IPS-18a (cell line): Measurements from ENCODE around the gene NPBWR2.
"Not testable (repeated sequence)": the region's sequence is repeated elsewhere in the genome, so short reads cannot be mapped to it uniquely, and the experiment has no call there.

ENCODE experiments used
- H3K27ac ChIP-seq: one replicate; pipeline ENCODE4 v1.5.1; 2013; ENCODE audit warnings: low read length
- H3K27me3 ChIP-seq: one replicate; pipeline ENCODE4 v1.6.1; 2013; ENCODE audit warnings: mild to moderate bottlenecking, low read length; ENCODE audit not compliant: control insufficient read depth, insufficient read depth
- H3K36me3 ChIP-seq: one replicate; pipeline ENCODE4 v1.6.1; 2013; ENCODE audit warnings: low read depth, low read length; ENCODE audit not compliant: control insufficient read depth
- H3K4me1 ChIP-seq: one replicate; pipeline ENCODE4 v1.6.1; 2013; ENCODE audit warnings: low read depth, low read length; ENCODE audit not compliant: control insufficient read depth
- H3K4me3 ChIP-seq: one replicate; pipeline ENCODE4 v1.5.1; 2013; ENCODE audit warnings: low read length
- H3K9ac ChIP-seq: one replicate; pipeline ENCODE4 v1.6.1; 2013; ENCODE audit warnings: mild to moderate bottlenecking, low read length, moderate library complexity
- H3K9me3 ChIP-seq: one replicate; pipeline ENCODE4 v1.6.1; 2013; ENCODE audit warnings: low read depth, low read length; ENCODE audit not compliant: control insufficient read depth

Gene NPBWR2

GRCh38 chr20:64096535-64096934 lies 10.8 kb downstream of the NPBWR2 start:
- Histone ChIP-seq H3K27me3 (peaks cover 13% of the 10 kb centered on the region), H3K4me3 (no peak overlapping the region), H3K27ac (no peak overlapping the region), H3K36me3 (no peaks in the 10 kb centered on the region), H3K4me1 (no peaks in the 10 kb centered on the region), H3K9me3 (no peaks in the 10 kb centered on the region), H3K9ac (no peak overlapping the region)

DNA sequence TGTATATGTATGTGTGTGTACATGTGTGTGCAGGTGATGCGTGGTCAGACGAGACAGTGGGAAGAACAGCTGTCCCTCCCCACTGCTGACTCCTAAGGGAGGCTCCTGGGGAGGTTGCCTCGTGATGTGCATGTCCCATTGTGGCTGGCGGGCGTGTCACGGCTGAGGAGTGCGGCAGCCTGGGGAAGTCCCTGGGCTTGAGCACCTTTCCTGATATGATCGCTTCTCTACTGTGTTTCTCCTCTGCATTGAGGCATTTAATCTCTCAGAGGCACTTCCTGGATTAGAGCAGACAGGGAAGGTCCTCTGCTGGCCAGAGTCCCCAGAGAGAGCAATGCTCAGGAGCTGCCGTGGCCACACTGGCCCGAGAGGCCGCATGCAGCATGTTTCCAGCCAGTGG lies 11.4 kb downstream of the NPBWR2 start:
- Histone ChIP-seq H3K4me3 (no peak overlapping the region), H3K27ac (no peak overlapping the region), H3K36me3 (no peaks in the 10 kb centered on the region), H3K4me1 (no peaks in the 10 kb centered on the region), H3K9ac (no peak overlapping the region), H3K9me3 (no peaks in the 10 kb centered on the region), H3K27me3 (peaks cover 7% of the 10 kb centered on the region)

DNA sequence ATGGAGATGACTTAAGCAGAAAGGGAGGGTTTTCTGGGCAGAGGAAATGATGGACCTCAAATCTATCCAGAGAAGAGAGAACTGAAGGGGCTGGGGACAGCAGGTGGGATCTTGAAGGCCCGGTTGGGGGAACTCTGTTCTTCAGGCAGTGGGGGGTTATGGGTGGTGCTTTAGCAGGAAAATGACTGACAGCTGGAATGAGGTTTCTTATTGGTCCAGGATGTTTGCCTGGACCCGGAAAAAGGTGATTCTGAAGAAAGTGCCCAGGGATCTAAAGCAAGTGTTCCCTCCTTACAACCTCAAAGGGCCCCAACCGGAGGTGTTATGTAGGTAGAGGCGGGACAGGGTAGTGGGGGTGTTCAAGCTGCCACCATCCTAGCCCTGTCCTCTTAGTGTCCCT lies 11.9 kb downstream of the NPBWR2 start:
- peaks cover 2% of the 10 kb centered on the region for H3K27me3 ChIP-seq
- H3K4me1 ChIP-seq: no peaks in the 10 kb centered on the region
- H3K36me3 ChIP-seq: no peaks in the 10 kb centered on the region
- H3K9me3 ChIP-seq: no peaks in the 10 kb centered on the region
- no peak overlapping the region for H3K27ac ChIP-seq
- no peak overlapping the region for H3K4me3 ChIP-seq
- H3K9ac ChIP-seq: no peak overlapping the region

DNA sequence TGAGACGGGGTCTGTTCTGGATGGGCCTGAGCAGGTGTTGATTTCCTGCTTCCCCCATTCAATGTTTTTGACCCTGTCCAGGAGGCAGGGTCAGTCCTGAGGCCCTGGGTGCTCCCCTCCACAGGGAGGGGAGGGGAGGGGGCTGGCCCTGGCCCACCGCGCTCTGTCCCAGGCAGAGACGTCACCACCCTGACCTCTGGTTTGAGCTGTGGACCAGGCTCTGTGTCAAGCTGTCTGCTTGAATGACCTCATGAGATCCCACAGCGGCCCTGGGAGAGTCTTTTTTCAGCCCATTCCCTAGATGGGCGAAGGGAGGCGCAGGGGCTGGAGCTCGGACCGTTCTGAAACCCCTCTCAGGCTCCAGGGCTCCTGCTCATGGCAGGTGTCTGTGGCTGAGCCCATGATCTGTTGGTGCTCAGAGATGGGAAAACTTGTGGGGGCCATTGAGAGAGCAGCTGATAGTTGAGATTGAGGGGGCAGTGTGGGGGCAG lies 14.3 kb downstream of the NPBWR2 start:
- Histone ChIP-seq H3K4me3 (no peak overlapping the region), H3K4me1 (no peaks in the 10 kb centered on the region), H3K36me3 (no peaks in the 10 kb centered on the region), H3K9ac (no peak overlapping the region), H3K9me3 (no peaks in the 10 kb centered on the region), H3K27me3 (no peaks in the 10 kb centered on the region), H3K27ac (no peak overlapping the region)

DNA sequence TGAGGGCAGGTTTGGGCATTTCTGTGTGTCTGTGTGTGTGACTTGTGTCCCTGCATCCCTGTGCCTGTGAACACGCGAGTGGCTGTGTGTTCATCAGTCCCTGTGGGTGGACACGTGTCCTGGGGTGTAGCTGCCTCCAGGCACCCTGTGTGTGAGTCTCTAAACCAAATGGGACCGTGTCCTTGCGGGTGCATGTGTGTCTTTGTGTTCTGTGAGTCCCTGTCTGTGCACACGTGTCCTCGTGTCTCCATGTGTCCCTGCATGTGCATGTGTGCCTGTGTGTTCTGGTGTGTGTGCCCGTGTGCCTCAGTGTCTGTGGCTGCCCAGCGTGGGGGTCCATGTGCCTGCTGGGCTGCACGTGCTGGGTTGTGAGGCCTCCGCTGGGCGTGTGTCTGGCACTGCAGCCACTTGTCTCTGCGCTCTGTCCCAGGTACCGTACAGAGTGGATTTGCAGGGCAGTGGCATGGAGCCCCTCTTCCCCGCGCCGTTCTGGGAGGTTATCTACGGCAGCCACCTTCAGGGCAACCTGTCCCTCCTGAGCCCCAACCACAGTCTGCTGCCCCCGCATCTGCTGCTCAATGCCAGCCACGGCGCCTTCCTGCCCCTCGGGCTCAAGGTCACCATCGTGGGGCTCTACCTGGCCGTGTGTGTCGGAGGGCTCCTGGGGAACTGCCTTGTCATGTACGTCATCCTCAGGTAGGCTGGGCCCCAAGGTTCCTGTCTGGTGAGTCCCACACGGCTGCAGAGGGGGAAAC lies 14.9 kb downstream of the NPBWR2 start:
- Histone ChIP-seq H3K27ac (no peak overlapping the region), H3K9ac (no peak overlapping the region), H3K9me3 (no peaks in the 10 kb centered on the region), H3K4me3 (no peak overlapping the region), H3K36me3 (no peaks in the 10 kb centered on the region), H3K27me3 (no peaks in the 10 kb centered on the region), H3K4me1 (no peaks in the 10 kb centered on the region)

DNA sequence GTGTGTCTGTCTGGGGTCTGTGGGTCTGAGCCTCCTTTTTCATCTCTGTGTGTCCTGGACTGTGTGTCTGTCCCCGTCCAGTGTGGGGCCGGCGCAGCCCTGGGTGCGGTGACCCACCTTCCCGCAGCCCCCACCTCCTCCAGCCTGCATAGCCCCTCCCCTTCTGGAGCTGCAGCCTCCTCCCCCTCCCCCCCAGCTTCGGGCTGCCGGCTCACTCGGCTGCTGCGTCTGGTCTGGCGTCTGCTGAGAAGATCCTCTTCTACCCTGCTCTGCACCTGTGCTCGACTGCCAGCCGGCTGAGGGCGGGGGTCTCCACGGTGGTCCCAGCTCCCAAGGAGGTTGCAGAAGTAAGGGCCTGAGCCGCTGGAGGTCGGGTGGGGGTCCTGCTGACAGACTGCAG lies 15.6 kb downstream of the NPBWR2 start:
- H3K27me3 ChIP-seq: no peaks in the 10 kb centered on the region
- no peak overlapping the region for H3K4me3 ChIP-seq
- H3K27ac ChIP-seq: no peak overlapping the region
- no peaks in the 10 kb centered on the region for H3K36me3 ChIP-seq
- no peaks in the 10 kb centered on the region for H3K9me3 ChIP-seq
- H3K4me1 ChIP-seq: no peaks in the 10 kb centered on the region
- no peak overlapping the region for H3K9ac ChIP-seq

DNA sequence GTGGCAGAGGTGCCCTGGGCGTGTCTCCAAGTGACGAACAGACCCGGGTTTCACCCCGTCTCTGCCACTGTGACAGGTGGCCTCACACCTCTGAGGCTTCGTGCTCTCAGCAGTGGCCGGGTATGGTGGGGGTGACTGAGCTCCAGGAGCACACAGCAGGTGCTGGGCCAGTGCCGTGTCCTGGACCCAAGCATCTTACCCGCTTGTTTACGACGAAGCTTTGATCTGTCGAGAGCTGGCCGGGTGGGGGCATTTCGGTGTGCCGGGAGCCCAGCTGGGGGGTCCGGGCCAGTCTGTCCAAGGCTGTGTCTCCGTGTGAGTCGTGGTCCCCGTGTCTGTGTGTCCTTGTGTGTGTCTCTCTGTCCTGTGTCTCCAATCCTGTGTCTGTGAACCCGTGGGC lies 16.0 kb downstream of the NPBWR2 start:
- Histone ChIP-seq H3K9ac (no peak overlapping the region), H3K27me3 (no peaks in the 10 kb centered on the region)

DNA sequence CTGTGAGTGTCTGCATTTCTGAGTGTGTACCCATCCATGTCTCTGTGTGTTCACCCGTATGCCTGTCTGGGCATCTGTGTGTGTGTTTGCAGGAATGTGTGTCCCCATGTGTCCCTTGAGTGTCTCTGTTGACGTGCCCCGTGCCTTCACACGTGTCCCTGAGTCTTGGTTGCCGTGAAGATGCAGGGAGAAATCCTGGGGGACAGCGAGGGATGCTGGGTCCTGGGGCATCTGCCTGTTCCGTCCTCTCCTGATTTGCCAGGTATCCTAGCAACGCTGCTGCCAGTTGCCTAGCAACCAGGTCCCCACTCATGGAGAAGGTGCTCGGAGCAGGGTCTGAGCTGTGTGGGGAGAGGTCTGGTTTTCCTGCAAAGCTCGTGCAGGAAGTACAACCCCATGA lies 17.2 kb downstream of the NPBWR2 start:
- Histone ChIP-seq H3K9ac (no peak overlapping the region), H3K4me3 (no peak overlapping the region), H3K9me3 (no peaks in the 10 kb centered on the region), H3K27me3 (peaks cover 10% of the 10 kb centered on the region), H3K4me1 (no peaks in the 10 kb centered on the region), H3K36me3 (no peaks in the 10 kb centered on the region), H3K27ac (no peak overlapping the region)

More for the DNA sequence above, 16.0 kb downstream of the NPBWR2 start:
- Histone ChIP-seq H3K9me3 (no peaks in the 10 kb centered on the region), H3K4me3 (no peak overlapping the region), H3K27ac (no peak overlapping the region), H3K4me1 (no peaks in the 10 kb centered on the region), H3K36me3 (no peaks in the 10 kb centered on the region)

DNA sequence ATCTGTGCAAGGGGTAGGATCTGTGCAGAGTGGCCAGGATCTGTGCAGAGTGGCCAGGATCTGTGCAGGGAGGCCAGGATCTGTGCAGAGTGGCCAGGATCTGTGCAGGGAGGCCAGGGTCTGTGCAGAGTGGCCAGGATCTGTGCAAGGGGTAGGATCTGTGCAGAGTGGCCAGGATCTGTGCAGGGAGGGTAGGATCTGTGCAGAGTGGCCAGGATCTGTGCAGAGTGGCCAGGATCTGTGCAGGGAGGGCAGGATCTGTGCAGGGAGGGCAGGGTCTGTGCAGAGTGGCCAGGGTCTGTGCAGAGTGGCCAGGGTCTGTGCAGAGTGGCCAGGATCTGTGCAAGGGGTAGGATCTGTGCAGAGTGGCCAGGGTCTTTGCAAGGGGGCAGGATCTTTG lies 18.8 kb downstream of the NPBWR2 start:
- not testable (repeated sequence) for H3K4me3 ChIP-seq, H3K36me3 ChIP-seq, H3K9ac ChIP-seq, H3K4me1 ChIP-seq, H3K27ac ChIP-seq, H3K9me3 ChIP-seq
- H3K27me3 ChIP-seq: peaks cover 25% of the 10 kb centered on the region

- peaks cover 36% of the 10 kb centered on the region for H3K27me3 ChIP-seq
- H3K27ac ChIP-seq, H3K4me1 ChIP-seq, H3K4me3 ChIP-seq, H3K9me3 ChIP-seq, H3K9ac ChIP-seq, H3K36me3 ChIP-seq: not testable (repeated sequence)
These were observed 20.0 kb downstream of the NPBWR2 start for GRCh38 chr20:64087226-64087825.

DNA sequence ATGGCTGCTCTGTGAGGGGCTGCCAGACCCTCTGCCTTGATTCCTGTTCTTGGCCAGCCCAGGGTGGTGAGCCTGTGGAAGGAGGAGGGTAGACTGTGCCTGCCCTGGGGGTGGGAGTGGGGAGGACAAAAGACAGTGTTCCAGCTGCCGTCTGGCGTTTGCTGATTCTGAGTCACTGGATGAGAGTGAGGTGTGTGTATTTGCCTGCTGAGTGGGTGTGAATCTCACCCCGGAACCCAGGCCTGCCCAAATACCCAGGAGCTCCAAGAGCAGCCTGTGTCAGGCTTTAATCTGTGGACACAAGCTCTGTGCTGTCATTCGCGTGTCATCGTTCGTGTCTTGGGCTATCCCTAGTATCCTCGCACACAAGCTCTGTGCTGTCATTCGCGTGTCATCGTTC lies 20.6 kb downstream of the NPBWR2 start:
- Histone ChIP-seq H3K36me3 (no peaks in the 10 kb centered on the region), H3K9ac (no peak overlapping the region), H3K4me1 (peaks cover 7% of the 10 kb centered on the region), H3K9me3 (no peaks in the 10 kb centered on the region), H3K27ac (no peak overlapping the region), H3K27me3 (peaks cover 41% of the 10 kb centered on the region), H3K4me3 (no peak overlapping the region)

DNA sequence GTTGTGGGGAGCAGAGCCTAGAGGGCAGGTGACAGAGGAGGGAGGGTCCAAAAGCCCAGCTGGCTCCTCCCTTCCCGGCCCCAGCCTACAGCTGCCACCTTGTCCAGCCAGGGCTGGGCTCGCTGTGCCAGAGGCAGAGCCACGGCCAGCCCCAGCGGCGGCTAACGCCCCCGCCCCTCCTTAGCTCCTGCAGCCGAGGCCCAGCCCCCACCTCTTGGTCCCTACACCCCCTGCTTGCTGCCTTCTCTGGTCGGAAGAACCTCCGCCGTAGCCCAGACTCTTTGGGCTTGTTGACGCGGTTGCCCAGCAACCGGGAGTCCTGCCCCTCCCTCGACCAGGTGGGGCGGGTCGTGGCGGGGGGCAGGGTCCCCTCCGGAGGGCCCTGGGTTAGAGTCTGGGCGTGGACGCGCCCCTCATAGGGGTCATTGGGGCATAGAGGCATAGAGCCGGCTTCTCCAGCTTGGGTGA lies 22.6 kb downstream of the NPBWR2 start:
- no peaks in the 10 kb centered on the region for H3K36me3 ChIP-seq
- H3K9me3 ChIP-seq: no peaks in the 10 kb centered on the region
- H3K4me1 ChIP-seq: peaks cover 7% of the 10 kb centered on the region
- peak overlapping the region; percentile 51 for H3K4me3 ChIP-seq
- peaks cover 60% of the 10 kb centered on the region for H3K27me3 ChIP-seq
- no peak overlapping the region for H3K27ac ChIP-seq
- H3K9ac ChIP-seq: peak overlapping the region; percentile 39
